Measurements from ENCODE around the gene LPP.

The LPP gene

DNA sequence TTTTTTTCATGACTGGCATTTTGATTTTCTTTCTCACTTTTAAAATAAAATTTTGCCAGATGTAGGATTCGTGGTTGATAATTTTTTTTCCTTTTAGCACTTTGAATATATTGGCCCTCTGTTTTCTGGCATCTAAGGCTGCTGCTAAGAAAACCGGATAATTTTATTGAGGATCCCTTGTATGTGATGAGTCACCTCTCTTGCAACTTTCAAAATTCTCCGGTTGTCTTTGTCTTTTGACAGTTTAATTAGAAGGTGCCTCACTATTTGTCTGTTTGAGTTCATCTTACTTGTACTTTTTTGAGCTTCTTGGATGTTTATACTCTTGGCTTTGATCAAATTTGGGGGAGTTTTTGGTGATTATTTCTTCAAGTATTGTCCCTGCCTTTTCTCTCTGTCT lies 349.7 kb downstream of the LPP start:
- in situ Hi-C loops (cut with MboI; ENCODE audit: low sequenced_read_pairs) = no loop called here

DNA sequence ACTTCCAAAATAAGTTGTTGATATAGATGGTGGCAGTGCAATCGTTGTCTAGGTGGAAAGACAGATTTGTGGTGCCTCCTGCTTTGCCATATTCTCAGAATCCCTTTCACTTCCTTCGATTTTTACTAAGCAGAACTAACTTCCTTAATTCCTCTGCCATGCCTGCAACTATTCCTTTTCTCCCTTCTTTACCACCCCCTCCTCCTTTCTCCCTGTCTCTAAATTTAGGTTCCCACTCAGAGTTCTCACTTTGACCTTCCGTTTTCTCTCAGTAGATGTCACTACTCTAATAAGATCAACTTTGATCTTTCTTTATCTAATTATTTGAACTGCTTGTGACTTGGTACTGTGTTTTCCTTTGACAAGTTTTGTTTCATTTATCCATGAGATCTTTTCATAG lies 351.2 kb downstream of the LPP start:
- in situ Hi-C loops (cut with MboI; ENCODE audit: low sequenced_read_pairs) = no loop called here

DNA sequence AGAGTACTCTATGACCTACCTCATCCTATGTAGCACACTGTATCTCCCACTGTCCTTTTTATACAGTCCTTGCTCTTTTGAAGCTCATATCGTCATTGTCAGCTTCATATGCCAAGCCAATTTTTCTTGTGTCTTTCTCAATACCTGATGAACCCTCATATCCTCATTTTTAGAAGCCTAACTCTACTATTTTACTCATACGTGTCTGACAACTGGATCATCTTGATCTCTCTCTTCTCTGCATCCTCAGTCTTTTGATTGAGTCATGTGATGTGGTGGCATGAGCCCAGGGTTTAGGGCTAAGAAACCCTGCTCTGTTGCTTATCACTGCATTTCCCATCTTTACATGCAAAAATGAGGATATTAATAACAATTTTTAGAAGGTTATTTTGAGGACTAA lies 352.0 kb downstream of the LPP start:
- in situ Hi-C loops (cut with MboI; ENCODE audit: low sequenced_read_pairs) = no loop called here

DNA sequence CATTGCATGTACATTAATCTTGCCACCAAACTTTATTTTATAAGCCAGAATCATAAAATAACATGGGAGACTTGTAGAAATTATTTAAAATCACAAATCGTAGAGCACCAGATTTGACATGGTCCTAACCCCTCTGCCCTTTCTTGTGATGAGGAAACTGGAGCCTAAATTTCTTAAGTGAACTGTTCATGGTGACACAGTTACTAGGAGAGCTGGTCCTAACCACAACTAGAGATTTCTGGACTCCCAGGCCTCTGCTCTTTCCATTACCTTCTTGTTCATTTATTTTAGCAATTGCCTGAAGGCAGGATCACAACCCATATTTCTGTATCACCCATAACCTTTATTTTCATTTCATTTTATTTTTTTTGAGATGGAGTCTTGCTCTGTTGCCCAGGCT lies 352.5 kb downstream of the LPP start:
- in situ Hi-C loops (cut with MboI; ENCODE audit: low sequenced_read_pairs) = no loop called here

DNA sequence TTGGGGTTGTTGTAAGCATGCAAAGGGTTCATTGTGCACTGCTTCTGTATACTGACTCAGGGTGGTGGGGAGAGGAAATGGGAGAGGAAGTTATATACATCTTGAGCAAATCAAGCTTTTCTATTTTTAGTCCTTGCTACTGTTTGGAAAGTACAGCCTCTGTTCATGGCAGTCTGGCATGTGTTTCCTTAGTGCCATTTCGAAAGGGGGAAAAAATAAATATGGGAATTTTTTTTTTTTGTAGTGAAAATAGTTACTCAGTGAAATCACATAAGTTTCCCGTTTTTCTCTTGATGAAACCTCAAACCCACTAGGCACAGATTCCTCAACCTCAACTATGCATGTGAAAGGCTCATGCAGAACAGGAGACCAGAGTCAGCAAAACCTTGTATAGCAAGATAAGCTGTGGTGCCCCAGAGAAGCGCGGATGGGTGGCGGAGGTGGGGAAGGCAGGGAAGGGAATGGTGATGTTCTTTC lies 353.3 kb downstream of the LPP start:
- in situ Hi-C loops (cut with MboI; ENCODE audit: low sequenced_read_pairs) = no loop called here

DNA sequence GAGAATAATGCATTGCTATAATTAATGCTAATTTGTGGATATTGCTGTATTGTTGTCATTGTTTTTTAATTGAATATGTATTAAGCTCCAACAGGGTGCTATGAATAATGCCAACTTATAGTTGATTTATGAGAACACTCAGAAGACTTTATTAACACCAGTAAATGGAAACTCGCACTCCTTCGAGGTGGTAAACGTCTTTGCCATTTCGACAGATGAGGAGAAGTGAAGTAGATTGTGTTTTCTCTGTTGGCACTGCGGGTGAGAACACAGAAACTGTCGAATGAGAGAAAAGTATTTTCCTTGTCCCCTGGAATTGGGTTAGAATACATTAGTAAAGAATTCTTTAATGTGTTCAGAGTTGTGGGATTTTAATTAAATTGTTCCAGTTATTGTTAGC lies 354.5 kb downstream of the LPP start:
- in situ Hi-C loops (cut with MboI; ENCODE audit: low sequenced_read_pairs) = no loop called here

DNA sequence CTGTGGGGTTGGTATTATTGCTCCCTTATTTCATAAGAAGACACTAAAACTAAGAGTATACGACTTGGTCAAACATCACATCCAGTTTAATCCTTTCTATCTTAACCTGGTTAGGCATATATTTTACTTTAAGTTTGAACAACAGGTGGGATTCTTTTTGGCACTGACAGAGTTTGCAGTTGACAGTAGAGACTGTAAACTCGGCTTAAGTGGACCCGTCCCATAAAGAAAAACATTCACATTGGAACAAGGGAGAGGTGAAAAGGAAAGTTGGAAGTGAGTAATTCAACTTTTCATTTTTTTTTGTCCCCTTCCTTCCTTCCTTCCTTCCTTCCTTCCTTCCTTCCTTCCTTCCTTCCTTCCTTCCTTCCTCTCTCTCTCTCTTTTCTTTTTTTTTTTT lies 355.4 kb downstream of the LPP start:
- in situ Hi-C loops (cut with MboI; ENCODE audit: low sequenced_read_pairs) = no loop called here

DNA sequence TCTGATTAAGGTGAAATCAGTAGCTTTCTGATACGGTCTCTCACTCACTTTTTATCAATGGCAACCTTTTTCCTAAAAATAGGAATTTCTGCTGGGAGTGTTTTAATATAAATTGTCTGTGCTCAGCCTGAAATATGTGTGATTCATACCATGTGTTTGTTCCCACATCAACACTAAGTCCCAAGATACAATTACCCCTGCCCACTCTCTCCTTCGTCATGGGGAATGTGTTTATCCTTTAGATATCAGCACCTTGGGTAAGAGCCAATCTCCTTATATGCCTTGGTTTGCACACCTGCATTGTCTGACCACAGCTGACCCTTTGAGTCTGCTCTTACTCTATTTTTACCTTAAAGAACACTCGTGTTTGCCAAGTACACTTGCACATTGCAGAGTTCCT lies 356.4 kb downstream of the LPP start:
- in situ Hi-C loops (cut with MboI; ENCODE audit: low sequenced_read_pairs) = no loop called here

DNA sequence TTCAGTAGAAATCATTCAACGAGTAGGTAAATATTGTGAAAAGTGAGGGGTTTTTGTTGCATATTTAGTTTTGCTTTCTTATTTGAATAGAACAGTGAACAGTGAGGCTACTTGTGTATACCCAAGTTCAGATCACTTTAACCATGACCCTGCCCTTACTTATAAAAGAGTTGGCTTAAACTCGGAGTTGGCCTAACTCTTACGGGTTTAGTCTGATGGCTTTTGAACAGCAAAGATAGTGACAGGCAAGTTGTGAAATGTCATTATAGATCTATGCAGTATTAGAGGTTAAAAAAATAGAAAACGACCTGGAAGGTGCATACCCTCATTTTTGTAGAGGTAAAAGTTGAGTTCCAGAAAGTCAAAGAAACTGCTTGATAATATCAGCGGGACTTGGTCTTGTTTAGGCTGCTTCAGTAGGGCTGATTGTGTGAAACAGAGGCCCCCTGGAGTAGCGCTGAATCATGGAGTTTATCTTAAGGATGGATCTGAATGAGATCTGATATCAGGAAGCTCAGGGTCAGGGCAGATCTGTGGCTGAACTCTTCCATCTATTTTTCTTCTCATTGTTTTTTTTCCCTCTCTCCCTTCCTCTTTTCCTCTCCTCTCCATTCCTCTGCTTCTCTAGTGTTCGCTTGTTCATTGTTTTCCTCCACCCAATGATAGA lies 359.8 kb downstream of the LPP start:
- in situ Hi-C loops (cut with MboI; ENCODE audit: low sequenced_read_pairs) = no loop called here

DNA sequence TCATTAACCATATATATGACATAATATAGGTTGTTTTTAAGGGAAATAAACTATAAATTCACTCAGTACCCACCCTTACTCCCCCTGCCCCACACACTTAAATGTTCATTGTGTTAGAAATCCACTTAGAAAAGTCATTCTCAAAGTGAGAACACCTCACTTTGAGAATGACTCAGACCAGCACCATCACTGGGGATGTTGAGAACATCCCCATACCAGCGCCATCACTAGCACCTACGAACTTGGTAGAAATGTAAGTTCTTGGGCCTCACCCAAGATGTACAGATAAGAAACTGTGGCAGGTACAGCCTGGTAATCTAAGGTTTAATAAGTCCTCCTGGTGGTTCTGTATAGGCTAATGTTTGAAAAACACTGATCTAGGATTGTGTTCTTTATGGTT lies 362.6 kb downstream of the LPP start:
- in situ Hi-C loops (cut with MboI; ENCODE audit: low sequenced_read_pairs) = no loop called here

DNA sequence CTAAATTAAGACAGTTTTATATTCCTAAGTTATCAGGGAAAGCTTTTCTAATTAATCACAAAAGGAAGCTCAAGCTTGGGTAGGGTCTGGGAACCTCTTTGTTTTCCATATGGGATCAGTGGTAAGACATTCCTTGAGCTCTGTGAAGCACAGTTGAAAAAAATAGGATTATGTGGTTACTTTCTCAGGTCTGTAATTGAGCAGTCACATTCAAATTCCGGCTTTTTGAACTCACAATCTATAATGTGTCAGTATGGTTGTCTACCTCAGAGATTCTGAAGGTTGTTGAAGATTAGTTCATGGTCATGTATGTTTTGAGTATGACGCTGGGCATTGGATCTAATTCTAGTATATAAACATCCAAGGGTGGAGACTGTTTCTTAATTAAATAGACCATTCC lies 364.5 kb downstream of the LPP start:
- in situ Hi-C loops (cut with MboI; ENCODE audit: low sequenced_read_pairs) = no loop called here

DNA sequence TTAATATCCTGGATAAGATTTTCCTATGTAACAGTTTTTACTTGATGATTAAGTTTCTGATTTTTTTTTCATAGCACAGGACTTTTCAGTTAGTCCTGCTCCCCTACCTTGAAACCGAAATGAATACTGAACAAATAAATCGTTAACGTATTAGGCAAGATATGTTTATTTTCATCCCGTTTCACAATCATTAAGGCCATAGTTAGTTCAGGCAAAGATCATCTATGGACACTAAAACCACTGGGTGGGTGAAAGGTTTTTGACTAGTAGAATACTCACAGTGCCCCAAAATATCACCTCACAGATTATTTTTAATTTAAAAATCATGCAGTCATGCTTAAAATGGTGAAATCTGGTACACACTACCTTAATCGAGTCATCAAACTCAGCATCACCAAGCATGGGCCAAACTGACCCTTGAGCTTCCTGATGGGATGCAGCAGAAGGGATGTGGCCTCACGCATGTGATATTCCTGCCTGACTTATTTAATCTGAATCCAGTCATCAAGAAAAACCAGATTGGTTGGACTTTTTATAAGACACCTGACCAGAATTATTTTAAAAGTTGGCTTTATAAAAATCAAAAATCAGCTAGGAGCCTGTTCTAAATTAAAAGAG lies 365.0 kb downstream of the LPP start:
- in situ Hi-C loops (cut with MboI; ENCODE audit: low sequenced_read_pairs) = no loop called here

DNA sequence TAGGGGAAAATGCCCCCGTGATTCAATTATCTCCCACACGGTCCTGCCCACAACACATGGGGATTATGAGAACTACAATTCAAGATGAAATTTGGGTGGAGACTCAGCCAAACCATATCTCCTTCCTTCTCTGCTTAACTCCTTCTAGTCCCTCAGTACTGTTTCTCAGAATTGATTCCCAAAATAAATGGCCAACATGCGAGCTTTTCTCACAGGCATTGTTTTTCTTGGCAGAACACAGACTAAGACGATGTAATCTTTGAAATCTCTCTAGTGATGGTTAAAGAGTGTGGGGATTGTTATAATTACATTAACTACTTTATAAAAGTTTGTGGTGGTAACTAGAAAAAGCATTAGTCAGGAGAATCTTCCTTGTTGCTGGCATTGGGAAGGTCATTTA lies 366.5 kb downstream of the LPP start:
- in situ Hi-C loops (cut with MboI; ENCODE audit: low sequenced_read_pairs) = no loop called here

DNA sequence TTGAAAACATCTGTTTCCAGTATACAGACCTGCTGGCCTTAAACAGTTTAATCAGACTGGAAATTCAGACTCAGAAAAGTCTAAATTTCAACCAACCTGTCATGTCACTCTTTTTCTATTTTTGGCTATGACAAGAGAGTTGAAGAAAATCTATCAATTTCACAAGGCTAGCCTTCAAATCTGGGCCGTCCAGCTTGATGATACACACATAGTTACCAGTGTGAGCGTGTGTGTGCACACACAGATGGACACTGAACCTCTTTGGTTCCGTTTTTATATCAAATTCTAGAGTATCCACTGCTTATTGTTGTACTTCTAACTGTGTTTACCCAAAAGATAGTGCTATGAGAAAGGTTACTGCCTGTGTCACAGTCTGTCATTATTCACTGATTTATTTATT lies 368.2 kb downstream of the LPP start:
- in situ Hi-C loops (cut with MboI; ENCODE audit: low sequenced_read_pairs) = no loop called here

DNA sequence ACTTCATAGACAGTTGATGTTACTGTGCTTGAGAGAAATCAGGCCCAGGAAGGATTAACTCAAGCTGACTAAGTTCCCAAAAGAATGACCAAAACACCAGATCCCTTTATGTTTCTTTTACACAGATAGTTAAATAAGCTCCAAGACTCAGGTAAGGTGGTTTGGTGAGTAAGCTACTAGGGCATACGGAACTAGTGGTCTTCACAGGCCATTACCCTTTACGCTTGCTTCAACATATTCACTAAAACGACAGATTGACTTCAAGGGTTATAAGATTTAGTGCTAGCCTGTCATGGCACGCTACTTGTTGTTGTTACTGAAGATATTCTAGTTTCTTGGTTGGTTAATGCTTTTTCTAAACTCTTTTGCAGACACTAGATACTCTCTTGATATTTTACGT lies 369.3 kb downstream of the LPP start:
- in situ Hi-C loops (cut with MboI; ENCODE audit: low sequenced_read_pairs) = no loop called here

DNA sequence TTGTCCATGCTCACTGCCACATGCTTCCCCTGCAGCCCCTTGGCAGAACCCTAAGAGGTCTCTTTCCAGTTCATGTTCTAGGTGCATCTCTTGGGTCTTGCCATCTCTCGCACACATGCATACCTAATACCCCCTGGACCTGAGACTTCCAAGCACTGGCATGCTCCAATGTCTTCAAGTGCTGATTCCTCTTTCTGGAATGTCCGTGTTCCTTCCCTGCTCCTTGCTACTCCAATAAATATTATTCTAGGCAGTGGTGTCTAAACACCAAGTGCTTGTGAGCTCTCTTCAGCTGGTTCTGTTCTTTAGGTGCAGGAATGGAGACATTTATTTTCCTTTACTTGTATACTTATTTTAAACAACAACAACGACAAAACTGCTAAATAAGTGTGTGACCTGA lies 370.1 kb downstream of the LPP start:
- in situ Hi-C loops (cut with MboI; ENCODE audit: low sequenced_read_pairs) = no loop called here

DNA sequence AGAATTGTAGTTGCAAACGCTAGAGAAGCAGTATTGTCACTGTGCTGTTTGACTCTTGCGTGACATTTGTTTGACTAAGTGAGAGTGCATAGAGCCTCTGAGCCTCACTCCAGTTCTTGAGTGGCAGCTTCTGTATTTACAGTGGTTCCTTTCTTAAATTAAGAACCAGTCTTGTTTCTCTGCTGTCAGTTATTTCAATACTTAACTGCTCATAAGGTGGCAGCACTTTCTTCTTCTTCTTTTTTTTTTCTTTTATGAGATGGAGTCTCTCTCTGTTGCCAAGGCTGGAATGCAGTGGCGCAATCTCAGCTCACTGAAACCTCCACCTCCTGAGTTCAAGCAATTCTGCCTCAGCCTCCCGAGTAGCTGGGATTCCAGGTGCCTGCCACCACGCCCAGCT lies 372.1 kb downstream of the LPP start:
- in situ Hi-C loops (cut with MboI; ENCODE audit: low sequenced_read_pairs) = no loop called here

DNA sequence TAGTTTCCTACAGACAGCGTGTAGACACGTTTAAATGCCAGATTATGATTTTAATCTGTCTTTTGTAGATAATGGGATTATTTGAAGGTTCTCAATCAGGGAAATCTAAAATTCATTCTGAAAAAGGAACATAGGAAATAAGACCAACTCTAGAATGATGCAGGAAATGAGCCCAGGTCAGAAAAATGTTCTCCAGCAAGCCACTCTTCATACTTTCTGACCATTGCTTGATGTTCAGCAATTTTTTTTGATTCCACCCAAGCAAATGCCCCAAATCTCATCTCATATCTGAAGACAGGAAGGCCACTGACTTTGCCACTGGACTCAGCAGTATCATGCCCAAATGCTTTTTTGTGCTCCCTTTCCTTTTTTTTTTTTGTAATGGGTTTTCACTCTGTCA lies 373.4 kb downstream of the LPP start:
- in situ Hi-C loops (cut with MboI; ENCODE audit: low sequenced_read_pairs) = no loop called here

DNA sequence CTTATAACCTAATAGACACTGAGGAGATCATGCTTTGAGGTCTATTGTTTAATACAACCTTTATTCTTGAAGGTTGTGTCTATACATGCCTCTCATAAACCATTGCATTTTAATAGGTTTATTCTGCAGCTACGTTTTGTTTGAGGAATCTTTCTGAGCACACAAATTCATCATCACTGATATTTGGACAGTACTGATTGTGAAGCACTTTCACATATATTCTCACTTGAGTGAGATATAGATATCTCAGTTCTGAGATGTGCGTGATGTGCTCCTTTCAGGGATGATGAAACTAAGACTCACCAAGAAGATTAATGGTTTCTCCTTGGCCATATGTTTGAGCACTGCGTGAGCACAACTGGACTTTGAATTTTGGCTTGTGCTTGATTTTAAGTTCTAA lies 374.4 kb downstream of the LPP start:
- in situ Hi-C loops (cut with MboI; ENCODE audit: low sequenced_read_pairs) = no loop called here

DNA sequence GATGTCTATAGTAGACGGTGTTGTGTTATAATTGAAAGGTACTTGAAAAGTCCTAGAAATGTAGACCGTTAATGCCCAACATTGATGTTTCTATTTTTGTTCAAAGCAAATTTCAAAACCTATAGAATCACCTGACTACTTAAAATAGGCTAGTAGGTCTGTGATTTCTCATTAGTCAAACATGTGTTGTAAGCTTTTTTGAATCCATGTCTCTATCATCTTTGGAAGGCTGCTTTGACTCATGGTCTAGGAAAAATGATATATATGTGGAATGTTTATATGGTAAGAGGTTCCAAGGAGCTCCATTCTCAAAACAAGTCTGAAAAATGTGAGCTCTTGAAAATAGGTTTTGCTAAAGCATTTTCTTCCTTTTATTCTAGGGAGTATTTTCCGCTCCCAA lies 375.3 kb downstream of the LPP start:
- in situ Hi-C loops (cut with MboI; ENCODE audit: low sequenced_read_pairs) = no loop called here

DNA sequence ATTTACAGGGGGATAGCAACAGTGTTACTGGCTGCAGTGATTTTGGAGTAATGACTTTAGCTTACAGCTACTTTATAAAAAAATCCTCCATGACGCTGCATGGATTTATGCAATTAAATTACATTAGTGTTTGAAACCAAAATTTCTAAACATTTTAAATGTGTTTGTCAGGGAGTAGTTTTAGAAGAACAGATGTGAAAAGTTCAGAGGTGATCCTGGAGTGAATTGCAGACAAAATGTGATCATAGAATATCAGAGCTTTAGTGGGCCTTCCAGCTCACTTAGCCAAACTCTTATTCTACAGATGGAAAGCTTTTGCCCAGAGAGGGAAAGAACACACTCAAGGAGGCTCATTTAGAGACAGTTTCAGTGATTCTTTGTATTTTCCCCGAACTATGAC lies 376.3 kb downstream of the LPP start:
- in situ Hi-C loops (cut with MboI; ENCODE audit: low sequenced_read_pairs) = no loop called here

DNA sequence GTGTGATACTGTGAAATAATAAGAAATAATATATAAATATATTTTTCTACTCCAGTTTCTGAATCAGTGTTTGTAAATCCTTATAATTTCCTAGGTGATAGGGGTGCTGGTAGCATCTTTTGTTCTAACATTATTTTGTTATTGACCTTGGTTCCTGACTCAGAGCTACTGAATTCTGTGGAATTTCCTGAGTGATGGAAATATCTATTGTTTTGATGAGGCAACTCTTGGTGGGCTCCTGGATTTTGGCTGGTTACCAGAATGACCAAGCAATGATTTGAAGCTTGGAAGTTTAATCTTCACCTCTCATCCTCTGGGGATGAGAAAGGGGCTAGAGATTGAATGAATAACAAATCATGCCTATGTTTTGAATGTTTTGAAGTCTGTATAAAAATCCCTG lies 377.3 kb downstream of the LPP start:
- in situ Hi-C loops (cut with MboI; ENCODE audit: low sequenced_read_pairs) = no loop called here

DNA sequence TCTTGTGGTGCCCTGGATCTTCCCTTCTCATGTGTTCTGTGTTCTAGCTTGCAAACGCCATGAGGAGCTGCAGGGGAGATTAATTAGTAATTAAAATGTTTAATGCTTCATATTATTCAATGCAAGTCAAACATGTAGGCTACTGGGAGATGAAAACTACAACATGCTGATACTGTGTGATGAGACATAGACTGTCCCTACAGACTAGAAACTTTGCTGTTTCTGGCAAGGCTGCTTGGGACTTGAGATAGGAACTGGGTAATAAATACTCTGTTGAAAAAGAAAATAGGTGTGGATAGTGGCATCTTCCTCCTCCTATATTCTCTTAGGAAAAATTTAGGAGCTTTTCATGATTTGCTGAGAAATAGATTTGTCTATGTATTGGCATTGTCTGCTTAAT lies 379.2 kb downstream of the LPP start:
- in situ Hi-C loops (cut with MboI; ENCODE audit: low sequenced_read_pairs) = no loop called here

All from HL-60/S4 (cell line).